HUDEP-2 (cell line): ENCODE data around the gene STMN3.
"Not testable (repeated sequence)": the region's sequence is repeated elsewhere in the genome, so short reads cannot be mapped to it uniquely, and the experiment has no call there.

Source experiments
- DNase-seq, 76 experiments: peaks; one replicate each; lab custom pipeline; 2025; ENCODE audit not compliant: unreplicated experiment in 76 of 76; lab: John Stamatoyannopoulos, UW

STMN3 gene

DNA sequence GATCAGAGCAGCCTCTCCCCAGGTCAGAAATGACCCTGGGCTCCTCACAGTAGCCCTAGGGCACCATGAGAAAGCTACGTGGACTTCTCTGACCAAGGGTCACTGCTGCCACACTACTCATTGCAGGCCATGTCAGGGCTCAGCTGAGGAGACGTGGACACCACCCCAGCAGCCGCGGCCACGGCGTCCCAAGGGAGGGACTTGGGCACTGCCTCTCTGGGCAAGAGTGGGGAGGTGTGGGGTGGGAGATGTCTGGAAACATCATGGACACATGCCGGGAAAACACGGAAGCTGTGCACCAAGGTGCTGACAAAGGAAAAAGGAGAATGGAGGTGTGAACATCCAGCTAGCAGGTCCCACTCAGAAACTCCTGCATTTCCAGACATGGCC is 35.4 kb downstream of the STMN3 start:
- no peak for DNase-seq

DNA sequence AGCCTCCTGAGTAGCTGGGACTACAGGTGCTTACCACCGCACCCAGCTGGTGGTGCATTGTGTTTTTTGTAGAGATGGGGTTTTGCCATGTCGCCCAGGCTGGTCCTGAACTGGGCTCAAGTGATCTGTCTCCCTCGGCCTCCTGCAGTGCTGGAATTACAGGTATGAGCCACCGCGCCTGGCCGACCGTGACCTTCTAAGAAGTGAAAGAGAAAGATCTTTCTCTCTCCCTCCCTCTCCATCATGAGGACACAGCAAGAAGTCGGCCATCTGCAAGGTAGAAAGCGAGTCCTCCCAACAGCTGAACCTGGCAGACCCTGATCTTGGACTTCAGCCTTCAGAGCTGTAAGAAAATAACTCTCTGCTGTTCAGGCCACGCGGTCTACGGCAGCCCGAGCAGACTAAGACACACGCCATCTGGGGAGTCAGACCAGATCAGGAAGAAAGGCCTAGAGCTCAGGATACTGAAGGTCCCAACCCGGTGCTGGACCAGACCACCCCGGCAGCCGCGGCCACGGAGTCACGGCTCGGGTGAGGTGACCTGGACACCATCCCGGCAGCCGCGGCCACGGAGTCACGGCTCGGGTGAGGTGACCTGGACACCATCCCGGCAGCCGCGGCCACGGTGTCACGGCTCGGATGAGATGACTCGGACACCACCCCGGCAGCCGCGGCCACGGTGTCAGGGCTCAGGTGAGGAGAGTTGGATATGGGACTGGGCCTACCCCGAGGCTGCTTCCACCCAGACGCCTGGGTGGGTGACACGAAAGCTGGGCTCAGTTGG is 35.9 kb downstream of the STMN3 start:
- DNase-seq: no peak

DNA sequence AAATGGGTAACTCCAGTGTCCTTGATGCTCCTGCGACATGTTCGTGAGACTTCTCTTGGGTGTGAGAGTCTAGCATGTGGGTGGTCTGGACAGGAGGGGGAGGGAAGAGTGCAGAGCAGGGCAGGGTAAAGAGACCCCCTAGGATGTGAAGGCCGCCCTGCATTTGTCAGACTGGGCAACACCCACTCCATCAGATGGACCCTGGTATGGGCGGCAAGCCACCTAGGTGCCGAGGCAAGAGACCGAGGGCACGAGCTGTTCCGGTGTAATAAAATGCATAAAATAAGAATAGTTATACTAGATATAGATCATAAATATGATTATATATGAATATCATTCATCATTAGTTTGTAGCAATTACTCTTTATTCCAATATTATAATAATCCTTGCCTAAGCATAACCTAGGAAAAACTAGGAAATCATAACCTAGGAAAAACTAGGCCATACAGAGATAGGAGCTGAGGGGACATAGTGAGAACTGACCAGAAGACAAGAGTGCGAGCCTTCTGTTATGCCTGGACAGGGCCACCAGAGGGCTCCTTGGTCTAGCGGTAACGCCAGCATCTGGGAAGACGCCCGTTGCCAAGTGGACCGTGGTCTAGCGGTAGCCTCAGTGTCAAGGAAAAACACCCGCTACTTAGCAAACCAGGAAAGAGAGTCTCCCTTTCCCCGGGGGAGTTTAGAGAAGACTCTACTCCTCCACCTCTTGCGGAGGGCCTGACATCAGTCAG is 39.2 kb downstream of the STMN3 start:
- DNase-seq: peak in 1 of 76 experiments; percentile 31

DNA sequence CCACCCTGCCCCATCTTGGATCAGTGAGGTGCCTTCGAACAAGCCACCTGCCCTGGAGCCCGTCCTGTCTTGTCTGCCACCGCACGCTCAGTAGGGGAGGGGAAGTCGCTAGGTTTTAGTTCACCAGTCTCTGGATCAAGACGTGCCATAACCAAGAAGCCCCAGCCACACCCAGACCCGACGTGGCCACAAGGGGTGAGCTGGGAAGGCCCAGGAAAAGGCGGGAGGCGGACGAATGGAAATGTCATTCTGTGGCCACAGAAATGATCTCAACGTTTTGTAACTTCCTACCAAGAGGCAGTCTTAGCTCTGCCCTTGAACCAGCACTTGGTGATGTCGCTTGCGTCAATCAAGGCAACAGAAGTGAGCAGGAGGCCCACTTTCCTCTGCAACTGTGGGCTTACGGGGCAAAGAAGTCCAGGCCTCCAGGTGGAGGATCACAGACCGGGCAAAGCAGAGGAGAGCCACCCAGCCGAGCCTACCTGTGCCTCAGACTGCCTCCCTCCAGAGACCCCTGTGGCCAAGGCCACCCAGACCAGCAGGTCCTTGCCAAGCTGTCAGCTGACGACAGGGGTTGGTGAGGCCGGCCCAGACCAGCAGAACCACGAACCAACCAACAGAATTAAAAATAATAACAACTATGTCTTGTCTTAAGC is 40.8 kb downstream of the STMN3 start:
- no peak for DNase-seq

DNA sequence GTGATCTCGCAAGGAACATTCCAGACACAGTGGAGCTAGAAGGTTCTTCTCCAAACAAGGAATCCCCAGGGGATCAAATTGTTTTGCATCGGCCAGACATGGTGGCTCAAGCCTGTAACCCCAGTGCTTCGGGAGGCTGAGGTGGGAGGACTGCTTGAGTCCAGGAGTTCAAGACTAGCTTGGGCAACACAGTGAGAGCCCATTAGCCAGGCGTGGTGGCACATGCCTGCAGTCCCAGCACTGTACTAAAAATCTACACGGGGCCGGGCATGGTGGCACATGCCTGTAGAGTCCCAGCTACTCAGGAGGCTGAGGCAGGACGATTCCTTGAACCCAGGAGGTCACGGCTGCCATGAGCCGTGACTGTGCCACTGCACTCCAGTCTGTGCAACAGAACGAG is 41.6 kb downstream of the STMN3 start:
- DNase-seq: no peak

DNA sequence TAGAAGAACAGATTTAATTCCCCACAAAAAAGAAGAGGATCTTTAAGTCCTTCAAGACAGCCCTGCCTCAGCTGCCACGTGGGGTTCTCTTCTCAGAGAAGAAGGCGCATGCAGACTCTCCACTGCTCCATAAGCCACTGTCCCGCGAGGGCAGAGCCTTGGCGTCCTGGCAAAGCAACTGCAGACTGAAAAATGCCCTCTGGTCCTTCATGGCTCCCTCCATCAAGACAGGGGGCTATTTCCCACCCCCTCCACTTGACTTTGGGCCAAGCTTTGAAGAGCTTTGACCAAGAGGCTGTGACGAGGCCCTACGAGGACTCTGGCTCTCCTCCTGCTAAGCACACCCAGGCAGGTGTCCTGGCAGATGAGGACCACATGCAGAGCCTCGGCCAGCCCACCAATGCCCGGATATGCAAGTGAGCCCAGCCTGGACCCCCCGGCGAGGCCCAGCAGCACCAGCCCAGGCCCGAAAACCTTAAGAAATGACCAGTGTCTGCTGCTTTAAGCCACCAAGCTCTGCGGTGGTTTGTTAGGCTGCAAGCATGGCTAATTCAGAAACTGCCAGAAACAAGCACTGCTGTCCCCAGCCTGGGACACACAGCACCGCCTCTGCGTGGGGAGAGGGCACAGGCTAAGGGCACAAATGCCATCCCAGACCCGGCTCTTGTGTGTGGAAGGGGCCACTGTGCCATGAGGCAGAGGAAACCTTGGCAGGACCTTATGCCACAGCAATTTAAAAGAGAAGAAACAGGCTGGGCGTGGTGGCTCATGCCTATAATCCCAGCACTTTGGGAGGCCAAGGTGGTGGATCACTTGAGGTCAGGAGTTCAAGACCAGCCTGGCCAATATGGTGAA is 42.4 kb downstream of the STMN3 start:
- no peak for DNase-seq

DNA sequence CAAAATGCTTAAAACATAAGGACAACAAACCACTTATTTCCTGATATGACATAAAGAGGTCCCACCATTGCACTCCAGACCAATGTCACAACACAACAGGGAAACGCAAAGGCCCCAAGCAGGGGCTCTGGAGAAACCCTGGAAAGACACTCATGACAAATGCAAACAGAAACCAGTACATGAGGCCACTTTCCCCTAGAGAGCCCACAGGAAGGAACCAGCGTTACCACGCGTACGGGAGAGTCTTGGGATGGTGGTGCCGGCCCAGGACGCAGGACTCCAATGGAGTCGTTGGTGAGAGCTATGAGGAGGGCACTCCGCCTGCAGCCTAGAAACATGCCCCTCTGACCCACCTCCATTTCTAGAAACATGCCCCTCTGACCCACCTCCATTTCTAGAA is 46.5 kb downstream of the STMN3 start:
- no peak for DNase-seq

DNA sequence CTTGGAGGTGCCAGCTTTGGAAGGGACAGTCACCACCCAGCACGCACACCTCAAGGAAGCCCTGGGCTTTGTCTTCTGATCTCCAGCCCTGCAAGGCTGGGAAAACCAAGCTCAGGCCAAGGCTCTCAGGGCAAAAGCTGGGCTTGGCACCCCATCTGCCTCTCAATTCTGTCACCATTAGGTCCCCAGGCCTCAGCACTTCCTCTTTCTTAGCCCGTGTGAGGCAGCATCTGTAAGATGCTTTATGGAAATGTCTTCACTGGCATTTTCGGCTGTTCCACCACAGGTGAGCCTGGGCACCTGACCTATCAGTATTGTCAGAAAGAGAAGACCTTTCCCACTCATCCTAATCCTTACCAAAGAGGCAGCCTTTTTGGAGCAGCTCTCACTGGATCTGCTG is 50.9 kb downstream of the STMN3 start:
- DNase-seq: no peak

DNA sequence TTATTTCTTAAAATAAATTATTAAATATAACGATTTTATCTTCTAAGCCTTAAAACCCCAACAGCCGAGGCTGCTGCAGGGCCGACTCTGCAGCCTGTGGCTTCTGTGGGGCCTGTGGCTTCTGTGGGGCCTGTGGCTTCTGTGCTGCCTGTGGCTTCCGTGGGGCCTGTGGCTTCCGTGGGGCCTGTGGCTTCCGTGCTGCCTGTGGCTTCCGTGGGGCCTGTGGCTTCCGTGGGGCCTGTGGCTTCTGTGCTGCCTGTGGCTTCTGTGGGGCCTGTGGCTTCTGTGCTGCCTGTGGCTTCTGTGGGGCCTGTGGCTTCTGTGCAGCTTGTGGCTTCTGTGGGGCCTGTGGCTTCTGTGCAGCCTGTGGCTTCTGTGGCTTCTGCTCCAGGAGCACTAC is 51.5 kb downstream of the STMN3 start:
- not testable (repeated sequence) for DNase-seq

DNA sequence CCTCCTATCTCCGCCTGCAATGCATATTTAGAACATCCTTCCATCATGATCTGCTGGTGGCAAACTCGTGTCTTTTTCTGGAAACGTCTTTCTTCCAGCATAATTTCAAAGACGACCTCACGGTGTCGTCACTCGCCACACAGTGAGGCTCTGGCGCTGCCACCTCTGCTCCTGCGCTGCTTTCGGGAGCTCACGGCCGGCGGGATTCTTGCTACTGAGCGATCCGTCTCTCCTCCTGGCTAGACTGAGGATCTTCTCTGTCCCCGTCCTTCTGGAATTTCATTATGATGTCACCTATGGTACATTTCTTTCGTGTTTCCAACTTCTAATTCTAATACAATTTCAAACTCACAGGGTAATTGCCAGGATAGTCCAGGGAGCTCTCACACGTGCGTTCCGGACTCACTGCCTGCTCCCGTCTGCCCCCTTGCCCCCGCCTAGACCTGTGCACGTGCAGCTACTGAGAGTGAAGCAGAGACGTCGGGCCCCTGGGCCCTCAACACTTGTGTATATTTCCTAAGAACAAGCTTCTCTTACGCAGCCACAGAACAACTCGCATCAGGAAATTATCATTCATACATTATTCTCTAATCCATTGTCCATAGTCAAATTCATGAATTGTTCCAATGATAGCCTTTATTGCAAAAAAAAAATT is 53.7 kb downstream of the STMN3 start:
- no peak for DNase-seq

DNA sequence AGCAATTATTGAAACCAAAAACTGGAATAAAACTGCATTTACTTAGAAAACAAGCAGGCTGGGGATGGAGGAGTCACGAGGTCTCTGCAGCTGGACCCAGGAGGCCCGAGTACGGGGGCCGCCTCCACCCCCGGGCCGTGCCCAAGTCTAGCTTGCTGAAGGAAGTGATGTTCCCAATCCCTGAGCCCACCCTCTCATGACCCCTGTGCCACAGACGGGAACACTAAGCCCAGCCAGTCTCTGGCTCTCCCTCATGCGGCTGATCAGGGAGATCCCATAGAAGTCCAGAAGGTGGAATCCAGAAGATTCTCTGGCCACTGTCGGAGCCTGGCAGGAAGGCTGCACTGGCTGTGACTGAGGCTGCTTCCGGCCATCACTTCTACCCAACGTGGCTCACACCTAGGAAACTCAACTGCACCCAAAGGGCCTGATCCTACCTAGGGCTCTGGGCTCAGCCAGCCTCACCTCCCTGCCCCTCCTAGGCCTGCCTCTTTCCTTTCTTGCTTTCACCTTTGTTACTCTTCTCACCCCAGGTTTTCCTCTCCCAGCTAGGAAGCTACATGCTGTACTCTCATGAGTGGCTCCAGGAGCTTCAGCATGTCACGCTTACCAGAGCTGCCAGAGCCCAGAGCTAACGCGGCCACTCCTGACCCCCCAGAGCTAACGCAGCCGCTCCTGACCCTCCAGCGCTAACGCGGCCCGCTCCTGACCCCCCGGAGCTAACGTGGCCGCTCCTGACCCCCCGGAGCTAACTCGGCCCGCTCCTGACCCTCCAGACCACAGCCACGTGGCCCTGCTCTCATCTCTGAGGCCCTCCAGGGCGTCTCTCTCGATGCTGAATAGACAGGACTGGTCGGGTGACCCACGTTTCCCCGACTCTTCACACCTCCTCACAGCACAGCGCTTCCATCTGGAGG is 54.5 kb downstream of the STMN3 start:
- no peak for DNase-seq

DNA sequence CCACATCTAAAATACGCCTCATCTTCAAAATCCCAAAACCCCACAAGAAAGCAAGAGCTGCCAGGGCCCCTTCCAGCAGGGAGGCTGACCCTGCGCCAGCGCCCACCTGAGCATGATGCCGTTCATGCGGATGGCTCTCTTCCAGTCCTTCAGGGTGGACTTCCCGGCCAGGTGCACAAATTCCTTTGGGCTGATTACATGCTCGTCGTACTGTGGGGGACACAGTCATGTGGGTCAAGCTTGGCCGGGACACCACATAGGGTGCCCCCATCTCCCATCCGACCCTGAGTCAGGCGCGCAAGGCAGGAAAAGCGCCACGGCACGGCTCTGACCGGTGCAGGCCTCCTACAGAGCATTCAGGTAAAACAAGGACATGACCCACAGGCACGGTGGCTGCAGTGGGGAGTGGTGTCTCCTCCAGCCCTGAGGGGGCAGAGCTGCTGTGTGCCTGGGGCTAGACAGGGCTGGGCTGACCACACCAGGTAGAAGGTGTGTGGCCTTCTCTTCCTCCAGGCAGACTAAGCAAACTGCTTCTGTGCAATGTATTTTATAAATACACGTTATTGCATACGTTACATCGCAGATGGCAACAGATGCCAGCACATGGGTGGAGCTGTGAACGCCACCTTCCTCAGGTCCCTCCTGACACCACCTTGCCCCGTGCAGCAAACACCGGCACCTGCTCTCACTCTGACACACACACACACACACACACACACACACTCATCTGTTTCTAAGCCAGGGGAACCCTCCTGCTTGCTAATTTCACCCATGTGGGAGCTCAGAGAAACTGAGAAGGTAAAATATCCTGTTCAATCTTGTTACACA is 55.4 kb downstream of the STMN3 start:
- no peak for DNase-seq

DNA sequence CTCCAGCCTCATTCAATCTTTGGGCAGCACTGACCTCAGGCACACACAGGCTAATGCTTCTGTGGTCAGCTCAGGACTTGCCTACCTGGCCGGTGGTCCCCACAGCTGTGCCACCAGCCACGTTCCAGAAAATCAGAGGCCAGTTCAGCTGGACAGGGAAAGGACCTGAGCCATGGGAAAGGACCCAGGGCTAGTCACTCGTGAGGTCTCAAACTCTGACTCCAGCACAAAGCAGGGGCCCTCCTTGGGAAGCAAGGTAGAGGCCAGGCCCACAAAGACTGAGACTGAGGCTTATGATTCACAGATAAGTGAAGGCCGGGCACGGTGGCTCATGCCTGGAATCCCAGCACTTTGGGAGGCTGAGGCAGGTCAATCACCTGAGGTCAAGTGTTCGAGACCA is 56.8 kb downstream of the STMN3 start:
- no peak for DNase-seq

DNA sequence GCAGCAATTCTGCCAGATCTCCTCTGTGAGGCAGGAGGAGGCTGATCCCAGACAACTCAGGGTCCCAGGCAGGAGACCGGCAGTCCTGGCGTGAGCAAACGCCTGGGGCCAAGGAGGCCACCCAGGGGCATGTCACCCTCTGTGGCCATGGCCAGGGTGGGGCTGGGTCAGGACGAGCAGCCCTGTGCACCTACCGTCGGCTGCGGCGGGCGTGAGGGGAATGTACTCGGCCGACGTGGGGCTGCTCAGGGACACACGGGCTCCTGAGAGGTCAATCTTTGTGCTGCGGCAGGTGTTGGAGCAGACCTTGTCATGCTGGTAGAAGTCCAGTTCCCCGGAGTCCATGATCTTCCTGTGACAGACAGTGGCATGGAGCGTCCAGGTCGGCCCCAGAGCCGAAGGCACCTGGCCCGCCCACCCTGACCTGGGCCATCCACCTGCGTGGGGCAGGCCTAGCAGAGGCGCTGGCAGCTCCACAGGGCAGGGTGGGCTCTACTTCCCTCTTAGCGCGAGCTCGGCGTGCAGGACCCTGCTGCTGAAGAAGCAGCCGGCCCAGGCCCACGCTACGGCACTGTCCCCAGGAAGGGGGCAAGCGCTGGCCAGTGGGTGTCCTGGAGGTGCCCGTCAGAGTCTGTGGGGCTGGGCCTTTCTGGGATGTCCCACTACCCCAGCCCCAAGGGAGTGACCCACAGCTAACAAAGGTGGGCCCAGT is 57.7 kb downstream of the STMN3 start:
- no peak for DNase-seq

DNA sequence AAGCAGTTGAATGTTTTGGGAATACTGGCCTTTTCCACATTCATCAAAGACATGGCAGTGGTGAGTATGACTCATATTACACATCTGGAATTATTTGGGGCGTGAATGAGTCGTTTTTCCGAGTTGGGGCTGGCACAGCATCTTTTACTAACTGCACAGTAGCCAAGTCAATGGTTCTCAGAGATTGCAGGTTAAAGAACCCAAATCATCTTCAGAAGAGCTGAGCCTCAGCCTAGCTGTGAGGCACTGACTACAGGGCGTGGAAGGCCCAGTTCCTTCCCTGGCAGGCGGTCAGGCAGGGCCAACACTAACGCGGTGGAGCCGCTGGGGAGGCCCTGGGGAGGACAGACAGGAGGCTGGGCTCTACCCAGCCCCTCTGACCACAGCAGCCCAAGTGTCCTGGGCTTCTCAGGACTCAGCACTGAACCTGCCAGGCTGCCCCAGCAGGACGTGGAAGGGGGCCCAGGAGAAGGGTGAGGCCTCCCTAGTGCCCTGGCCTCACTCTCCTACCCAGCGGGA is 59.1 kb downstream of the STMN3 start:
- DNase-seq: no peak

DNA sequence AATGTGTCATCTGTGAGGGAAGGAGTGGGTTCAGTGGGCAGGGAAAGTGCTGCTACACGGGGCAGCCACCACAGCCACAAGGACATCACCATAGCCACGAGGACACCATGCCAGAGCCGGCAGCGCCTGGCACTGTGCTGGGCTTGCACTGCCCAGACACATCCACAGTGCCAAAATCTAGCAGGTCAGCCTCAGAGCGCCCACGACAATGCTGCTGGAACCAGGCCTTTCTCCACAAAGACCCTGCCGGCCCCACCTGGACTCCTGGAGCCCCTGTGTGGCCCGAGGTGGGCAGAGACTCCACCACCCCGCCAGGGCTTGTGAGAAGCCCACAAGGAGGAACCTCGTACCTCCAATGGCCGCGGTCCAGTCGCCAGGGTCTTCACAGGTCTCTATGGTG is 60.6 kb downstream of the STMN3 start:
- no peak for DNase-seq

DNA sequence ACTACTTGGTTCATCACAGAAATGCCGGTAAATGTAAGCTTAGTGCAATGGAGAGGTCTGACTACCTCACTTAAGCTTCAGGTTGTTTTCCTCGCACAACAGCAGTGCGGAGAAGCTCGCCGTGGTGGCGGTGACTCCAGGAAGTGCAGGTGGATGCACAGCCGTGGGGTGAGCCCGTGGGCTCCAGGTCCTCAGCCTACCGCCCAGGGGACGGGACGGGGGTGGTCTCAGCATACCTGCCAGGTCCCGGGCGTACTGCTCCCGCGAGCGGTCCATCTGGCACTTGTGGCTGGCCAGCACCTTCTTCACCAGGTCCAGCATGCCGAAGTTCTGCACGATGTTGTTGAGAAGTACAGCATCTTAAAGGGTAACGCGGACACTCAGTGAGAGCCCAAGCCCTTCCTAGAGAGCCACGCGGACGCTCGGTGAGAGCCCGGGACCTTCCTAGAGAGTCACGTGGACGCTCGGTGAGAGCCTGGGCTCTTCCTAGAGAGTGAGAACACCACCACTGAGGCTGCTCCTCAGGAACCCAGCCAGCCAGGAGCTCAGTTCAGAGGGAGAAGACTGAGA is 61.4 kb downstream of the STMN3 start:
- DNase-seq: no peak
